Measurements from ENCODE around the gene GRID1.

Gene GRID1

DNA sequence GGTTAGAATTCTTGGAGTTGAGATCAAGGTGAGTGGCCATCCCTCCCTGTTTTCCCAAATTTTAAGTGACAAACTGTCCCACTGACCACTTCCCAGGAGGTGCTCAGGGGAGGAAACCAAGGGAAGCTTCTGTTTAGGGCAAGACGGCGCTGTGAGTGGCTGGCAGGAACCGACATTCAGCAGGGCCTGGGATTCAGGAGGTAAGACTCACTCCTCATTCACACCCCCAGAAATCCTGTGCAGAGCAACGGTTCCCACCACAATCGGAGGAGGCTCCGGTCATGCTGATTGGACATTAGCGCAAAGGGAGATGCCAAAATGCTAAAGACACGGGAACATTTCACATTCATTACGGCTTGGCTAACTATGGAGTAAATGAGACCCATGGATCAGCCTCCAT is 200.9 kb downstream of the GRID1 start:
- DNase-seq (ENCODE audit: low read depth), result no peak

- no peak for DNase-seq (ENCODE audit: low read depth)
Observed at GRCh38 chr10:86164960-86165630, 201.5 kb downstream of the GRID1 start.

DNA sequence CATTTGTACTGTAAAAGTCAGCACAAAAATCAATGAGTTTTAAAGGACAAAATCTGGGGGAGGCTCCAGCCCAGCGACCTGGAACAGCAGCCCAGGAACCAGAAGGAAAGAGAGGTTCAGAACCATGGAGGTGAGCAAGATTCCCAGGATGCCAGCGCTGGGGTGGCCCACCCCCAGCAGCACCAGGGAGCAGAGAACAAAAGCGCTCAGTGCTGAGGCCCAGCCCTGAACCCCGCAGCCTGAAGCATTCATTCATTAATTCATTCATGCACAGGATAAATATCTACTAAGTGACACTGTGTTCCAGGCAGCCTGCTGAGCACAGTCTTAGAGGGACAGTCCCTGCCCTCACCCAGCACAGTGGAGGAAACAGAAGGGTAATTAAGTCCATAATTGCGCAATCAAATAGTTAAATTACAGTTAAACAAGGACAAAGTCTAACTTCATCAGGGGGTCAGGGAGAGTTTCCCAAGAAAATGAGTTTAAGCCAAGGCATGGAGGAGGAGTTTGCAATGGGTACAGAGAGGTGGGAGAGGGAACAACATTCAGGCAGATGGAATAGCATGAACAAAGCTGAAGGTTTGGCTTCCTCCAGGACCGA is 202.3 kb downstream of the GRID1 start:
- DNase-seq (ENCODE audit: low read depth), result no peak

DNA sequence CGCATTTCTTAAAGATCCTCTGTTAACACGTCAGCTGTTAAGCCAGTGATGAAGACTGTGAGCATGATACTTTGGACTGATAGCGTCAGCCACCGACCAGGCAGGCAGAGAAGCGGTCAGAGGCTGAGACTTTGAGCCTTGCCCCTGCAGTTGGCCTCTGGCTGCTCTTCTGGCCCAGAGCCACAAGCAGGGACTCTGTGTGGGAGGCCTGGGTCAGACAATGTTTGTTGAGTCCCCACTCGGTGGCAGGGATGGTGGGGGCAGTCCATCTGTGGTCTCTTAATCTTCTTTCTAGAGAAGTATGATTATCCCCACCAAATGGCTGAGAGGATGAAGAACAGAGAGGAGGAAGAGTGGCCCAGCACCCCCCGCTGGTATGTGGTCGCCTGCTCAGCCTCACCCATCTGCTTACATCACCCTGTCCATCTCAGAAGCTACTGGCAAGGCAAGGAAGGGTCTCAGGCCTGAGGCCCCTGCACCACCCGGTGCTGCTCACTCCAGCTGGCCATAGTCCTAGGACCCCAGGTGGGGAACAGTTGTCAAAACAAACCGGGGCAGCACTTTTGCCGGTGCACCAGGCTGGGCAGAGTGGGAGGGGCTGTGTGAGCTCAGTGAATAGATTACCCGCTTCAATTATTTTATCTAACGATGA is 202.9 kb downstream of the GRID1 start:
- DNase-seq (ENCODE audit: low read depth), result no peak

- DNase-seq (ENCODE audit: low read depth), result no peak
Observed at GRCh38 chr10:86162696-86163400, 203.7 kb downstream of the GRID1 start.

DNA sequence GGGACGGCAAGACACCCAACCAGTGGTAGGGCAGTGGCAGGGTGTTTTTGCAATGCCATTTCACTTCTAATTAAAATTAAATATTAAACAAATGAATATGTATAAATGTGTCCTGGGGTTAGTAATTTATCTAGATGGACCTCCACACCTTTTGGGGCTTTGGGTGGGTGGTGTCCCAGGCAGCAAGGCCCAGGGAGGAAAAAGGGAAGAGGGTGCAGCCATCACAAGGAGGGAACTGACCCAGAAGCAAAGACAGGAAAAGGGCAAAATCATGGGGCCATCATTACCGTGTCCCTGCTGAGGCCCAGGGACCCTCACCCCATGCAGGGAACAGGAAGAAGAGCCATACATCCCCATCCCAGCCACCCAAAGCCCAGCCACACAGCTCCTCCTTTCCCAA is 204.6 kb downstream of the GRID1 start:
- no peak for DNase-seq (ENCODE audit: low read depth)

- no peak for DNase-seq (ENCODE audit: low read depth)
Observed at GRCh38 chr10:86160890-86161585, 205.6 kb downstream of the GRID1 start.

- DNase-seq (ENCODE audit: low read depth), result no peak
Observed at GRCh38 chr10:86159797-86160196, 206.8 kb downstream of the GRID1 start.

- DNase-seq (ENCODE audit: low read depth), result no peak
Observed at GRCh38 chr10:86155054-86155921, 211.3 kb downstream of the GRID1 start.

GRCh38 chr10:86153751-86154150 is 212.8 kb downstream of the GRID1 start:
- no peak for DNase-seq (ENCODE audit: low read depth)

DNA sequence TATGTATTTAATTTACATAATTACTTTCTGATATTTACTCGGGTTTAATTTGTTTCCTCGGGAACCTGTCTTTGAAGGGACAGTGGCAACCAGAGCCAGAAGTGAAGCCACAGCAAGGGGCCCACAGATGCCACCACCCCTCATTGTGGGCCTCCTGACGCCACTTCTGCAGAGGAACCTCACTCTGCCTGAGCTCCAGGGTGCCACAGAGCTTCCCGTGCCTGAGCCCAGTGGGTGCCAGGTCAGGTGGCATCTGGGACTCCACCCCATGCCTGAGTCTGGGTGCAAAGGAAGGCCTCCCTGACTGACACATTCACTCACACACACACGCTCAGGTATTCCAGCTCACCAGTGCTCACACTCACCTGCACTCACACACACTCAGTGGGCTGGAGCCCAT is 213.7 kb downstream of the GRID1 start:
- DNase-seq (ENCODE audit: low read depth), result no peak

DNA sequence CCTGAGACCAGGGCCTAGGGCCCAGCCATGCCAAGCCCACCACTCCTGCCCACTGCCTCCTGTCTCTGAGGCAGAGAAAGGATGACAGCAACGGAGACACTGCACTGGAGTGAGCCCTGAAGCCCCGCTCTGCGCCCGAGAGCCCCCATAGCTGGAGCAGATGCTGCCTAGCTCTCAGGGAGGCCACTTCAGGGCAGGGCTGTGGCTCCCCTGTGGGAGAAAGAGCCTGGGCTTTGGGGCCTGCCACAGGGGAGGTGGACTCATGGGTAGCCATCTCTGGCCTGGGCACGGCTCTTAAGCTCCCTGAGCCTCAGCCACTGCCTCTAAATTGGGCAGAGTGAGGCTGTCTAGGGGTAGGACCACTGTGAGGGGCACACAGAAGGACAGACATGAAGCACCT is 214.2 kb downstream of the GRID1 start:
- DNase-seq (ENCODE audit: low read depth), result no peak

- no peak for DNase-seq (ENCODE audit: low read depth)
Observed at GRCh38 chr10:86151613-86152012, 215.0 kb downstream of the GRID1 start.

GRCh38 chr10:86149257-86149656 is 217.3 kb downstream of the GRID1 start:
- no peak for DNase-seq (ENCODE audit: low read depth)

- no peak for DNase-seq (ENCODE audit: low read depth)
Observed at GRCh38 chr10:86148117-86148516, 218.5 kb downstream of the GRID1 start.

DNA sequence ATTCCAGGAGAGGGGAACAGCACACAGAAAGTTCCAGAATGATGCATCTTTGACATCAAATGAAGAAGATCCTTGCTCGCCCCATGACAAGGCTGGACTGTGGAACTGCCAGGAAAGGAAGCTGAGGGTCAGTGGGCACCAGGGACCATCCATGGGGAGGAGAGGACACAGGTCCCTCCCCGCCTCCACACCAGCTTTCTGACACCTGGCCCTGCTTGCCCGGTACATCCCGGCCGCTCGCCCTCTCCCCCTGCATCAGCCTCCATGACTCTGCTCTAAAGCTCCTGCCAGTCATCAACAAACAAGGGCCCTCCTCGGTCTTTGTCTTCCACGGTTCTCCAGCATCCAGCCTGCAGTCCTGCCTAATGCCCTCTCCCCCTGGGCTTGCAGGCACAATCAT is 222.3 kb downstream of the GRID1 start:
- no peak for DNase-seq (ENCODE audit: low read depth)

GRCh38 chr10:86141896-86142295 is 224.7 kb downstream of the GRID1 start:
- DNase-seq (ENCODE audit: low read depth), result no peak

GRCh38 chr10:86139066-86139657 is 227.4 kb downstream of the GRID1 start:
- no peak for DNase-seq (ENCODE audit: low read depth)

GRCh38 chr10:86138551-86139065 is 228.0 kb downstream of the GRID1 start:
- DNase-seq (ENCODE audit: low read depth), result no peak

DNA sequence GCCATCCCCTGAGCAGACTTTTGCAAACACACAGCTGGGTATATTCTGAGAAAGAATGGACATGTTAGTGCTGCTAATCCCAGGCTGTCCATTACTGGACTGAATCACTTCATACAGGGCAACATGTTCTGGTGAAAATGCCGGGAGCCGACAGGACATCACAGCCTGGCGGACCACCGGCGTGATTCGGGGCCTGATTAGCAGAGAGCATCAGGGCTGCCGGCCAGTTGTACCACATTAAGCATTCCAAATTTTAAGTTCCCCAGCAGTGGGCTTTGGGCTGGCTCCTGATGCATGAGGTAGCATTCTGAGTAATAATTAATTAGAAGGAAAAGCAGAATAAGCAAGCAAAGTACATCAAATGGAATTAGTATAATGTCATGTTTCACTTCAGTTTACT is 229.0 kb downstream of the GRID1 start:
- no peak for DNase-seq (ENCODE audit: low read depth)

DNA sequence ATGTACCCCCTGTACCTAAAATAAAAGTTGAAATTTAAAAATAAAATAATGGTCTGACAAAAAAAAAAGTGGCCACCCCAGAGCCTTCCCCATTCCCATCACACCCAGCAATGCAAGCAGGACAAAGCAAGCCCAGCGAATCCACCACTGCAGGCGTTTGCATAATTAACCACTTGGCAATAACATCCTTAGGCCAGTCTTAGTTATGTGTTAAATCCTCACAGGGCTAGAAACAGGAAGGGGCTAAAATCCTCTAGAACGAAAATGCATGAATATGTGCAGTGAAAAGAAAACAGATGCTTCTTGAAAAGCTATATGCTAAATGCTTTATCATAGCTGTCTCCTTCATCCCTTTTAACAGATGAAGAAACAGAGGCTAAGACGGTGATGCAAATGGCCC is 229.7 kb downstream of the GRID1 start:
- no peak for DNase-seq (ENCODE audit: low read depth)

All from stimulated activated CD8-positive, alpha-beta memory T cell treated with anti-CD3 and anti-CD28 coated beads, Interleukin-12 subunit alpha, Interleukin-12 subunit beta, amount 100 ng/mL, for 1 hour (primary cell).